ENCODE measurements around the gene KLHL17. TPM values are rescaled to one million over a fixed set of nuclear protein-coding genes. Genes with fewer than 3 reads are reported as not detected.

The KLHL17 gene
- total and polyA plus RNA-seq, 4 donors = 0.98 to 5.4 (median 2.1) TPM

DNA sequence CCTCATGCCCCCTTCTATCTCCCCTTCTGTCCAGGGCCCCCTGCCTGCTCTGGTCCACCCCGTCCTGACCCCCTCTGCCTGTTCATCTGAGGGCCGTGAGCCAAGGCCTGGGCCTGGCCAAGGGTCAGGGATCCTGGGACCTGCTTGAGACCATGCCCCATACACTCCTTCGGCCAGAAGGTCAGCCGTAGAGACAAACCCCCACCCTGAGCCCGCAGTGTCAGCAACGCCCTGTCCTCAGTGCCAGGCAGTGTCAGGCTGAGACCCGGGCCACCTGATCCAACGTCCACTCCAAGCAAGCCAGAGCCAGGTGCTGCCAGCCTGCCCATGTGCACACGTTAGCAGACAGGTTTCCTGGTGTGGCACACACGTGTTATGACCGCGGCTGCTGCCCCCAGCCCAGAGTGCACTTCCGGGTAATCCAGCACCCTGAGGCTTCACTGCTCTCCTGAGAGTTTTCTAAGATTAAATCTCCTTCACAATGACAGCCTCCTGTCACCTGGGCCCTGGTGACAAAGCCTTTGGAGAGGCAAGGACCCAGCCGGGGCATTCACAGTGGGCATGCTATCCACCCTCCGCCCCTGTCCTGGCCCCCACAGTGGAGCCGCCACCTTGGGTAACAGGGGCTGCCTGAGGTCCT lies 46.8 kb upstream of the KLHL17 start:
- Histone ChIP-seq H3K4me3 (ENCODE audit: low read depth in 1 of 3, low read length in 3 of 3) (no peak overlapping the region), H3K27me3 (ENCODE audit: control insufficient read depth in 4 of 4, insufficient read depth in 4 of 4, low read length in 3 of 4) (no peaks in the 10 kb centered on the region), H3K9me3 (ENCODE audit: control insufficient read depth in 4 of 4, low read length in 3 of 4) (no peaks in the 10 kb centered on the region), H3K9ac (ENCODE audit: low read depth in 1 of 2, low read length in 2 of 2) (no peak overlapping the region), H3K27ac (ENCODE audit: low read depth in 1 of 2, low read length in 2 of 2) (no peak overlapping the region), H3K36me3 (ENCODE audit: control insufficient read depth in 4 of 4, insufficient read depth in 3 of 4, low read depth in 1 of 4, low read length in 3 of 4) (no peaks in the 10 kb centered on the region), H3K4me1 (ENCODE audit: control insufficient read depth in 4 of 4, insufficient read depth in 4 of 4, low read length in 3 of 4) (peaks cover 9 to 15% (median 13%) of the 10 kb centered on the region in 4 donors)
- WGBS = 75% methylated on average over 16 of the region's 16 CpGs
- DNase-seq (ENCODE audit: low spot score) = no peak
- no peak for TF ChIP-seq REST (IDR thresholded peaks at IDR 0.05)
- no peak for TF ChIP-seq TAF1 (conservative IDR thresholded peaks at IDR 0.05)
- TF ChIP-seq, protein P1, sequence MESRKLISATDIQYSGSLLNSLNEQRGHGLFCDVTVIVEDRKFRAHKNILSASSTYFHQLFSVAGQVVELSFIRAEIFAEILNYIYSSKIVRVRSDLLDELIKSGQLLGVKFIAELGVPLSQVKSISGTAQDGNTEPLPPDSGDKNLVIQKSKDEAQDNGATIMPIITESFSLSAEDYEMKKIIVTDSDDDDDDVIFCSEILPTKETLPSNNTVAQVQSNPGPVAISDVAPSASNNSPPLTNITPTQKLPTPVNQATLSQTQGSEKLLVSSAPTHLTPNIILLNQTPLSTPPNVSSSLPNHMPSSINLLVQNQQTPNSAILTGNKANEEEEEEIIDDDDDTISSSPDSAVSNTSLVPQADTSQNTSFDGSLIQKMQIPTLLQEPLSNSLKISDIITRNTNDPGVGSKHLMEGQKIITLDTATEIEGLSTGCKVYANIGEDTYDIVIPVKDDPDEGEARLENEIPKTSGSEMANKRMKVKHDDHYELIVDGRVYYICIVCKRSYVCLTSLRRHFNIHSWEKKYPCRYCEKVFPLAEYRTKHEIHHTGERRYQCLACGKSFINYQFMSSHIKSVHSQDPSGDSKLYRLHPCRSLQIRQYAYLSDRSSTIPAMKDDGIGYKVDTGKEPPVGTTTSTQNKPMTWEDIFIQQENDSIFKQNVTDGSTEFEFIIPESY (IDR thresholded peaks at IDR 0.05) = no peak
- TF ChIP-seq RXRA (IDR thresholded peaks at IDR 0.05) = no peak
- TF ChIP-seq FOXA1 (IDR thresholded peaks at IDR 0.05) = no peak
- TF ChIP-seq NR2F2 (IDR thresholded peaks at IDR 0.05) = no peak
- TF ChIP-seq GABPA (IDR thresholded peaks at IDR 0.05 in 1 of 2, conservative IDR thresholded peaks at IDR 0.05 in 1 of 2) = no peak
- no peak for TF ChIP-seq YY1 (IDR thresholded peaks at IDR 0.05)
- no peak for TF ChIP-seq HNF4G (IDR thresholded peaks at IDR 0.05)
- TF ChIP-seq RAD21 (IDR thresholded peaks at IDR 0.05) = no peak
- TF ChIP-seq JUND (IDR thresholded peaks at IDR 0.05) = no peak

DNA sequence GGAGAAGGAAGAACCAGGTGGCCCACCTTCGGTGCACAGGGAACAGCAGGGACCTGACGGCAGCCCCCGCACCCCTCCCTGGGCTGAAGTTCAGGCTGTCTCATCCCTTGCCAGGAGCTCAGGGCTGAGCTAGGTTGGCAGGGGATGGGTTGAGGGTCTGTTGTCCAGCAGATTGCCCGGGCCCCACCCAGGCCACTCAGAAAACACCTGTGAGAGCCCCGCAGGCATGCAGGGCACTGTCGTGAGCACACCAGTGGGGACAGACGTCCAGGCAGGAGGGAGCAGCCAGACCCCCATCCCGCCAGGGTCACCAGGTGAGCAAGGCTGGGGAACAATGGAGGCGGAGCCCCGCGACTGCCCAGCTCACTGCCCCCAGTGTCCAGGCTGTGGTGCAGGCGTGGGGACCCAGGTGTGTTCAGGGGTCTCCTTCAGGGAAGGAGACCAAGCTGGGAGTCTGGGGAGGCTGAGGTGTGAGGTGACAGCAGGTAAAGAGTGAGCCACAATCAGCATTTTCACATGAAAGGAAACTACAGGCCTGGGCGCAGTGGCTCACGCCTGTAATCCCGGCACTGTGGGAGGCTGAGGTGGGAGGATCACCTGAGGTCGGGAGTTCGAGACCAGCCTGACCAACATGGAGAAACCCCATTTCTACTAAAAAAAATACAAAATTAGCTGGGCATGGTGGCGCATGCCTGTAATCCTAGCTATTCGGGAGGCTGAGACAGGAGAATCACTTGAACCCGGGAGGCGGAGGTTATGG lies 46.1 kb upstream of the KLHL17 start:
- 88% methylated on average over 21 of the region's 21 CpGs for WGBS
- peaks cover 9 to 15% (median 13%) of the 10 kb centered on the region in 4 donors for H3K4me1 ChIP-seq (ENCODE audit: control insufficient read depth in 4 of 4, insufficient read depth in 4 of 4, low read length in 3 of 4)

More for the DNA sequence above, 46.1 kb upstream of the KLHL17 start:
- Histone ChIP-seq H3K4me3 (ENCODE audit: low read depth in 1 of 3, low read length in 3 of 3) (no peak overlapping the region), H3K9ac (ENCODE audit: low read depth in 1 of 2, low read length in 2 of 2) (no peak overlapping the region), H3K27me3 (ENCODE audit: control insufficient read depth in 4 of 4, insufficient read depth in 4 of 4, low read length in 3 of 4) (no peaks in the 10 kb centered on the region), H3K27ac (ENCODE audit: low read depth in 1 of 2, low read length in 2 of 2) (no peak overlapping the region), H3K9me3 (ENCODE audit: control insufficient read depth in 4 of 4, low read length in 3 of 4) (no peaks in the 10 kb centered on the region), H3K36me3 (ENCODE audit: control insufficient read depth in 4 of 4, insufficient read depth in 3 of 4, low read depth in 1 of 4, low read length in 3 of 4) (no peaks in the 10 kb centered on the region)
- TF ChIP-seq HNF4A (conservative IDR thresholded peaks at IDR 0.05) (no peak), EGR1 (IDR thresholded peaks at IDR 0.05; ENCODE audit: low read depth in 2 of 2) (no peak)
- TF ChIP-seq, protein P2, sequence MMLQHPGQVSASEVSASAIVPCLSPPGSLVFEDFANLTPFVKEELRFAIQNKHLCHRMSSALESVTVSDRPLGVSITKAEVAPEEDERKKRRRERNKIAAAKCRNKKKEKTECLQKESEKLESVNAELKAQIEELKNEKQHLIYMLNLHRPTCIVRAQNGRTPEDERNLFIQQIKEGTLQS (IDR thresholded peaks at IDR 0.05) = no peak
- DNase-seq (ENCODE audit: low spot score) = no peak
